Left renal cortex interstitium (tissue), 4 donors: ENCODE data around the gene RNF227. TPM values are rescaled to one million over a fixed set of nuclear protein-coding genes. Genes with fewer than 3 reads are reported as not detected.
"Not testable (repeated sequence)": the region's sequence is repeated elsewhere in the genome, so short reads cannot be mapped to it uniquely, and the experiment has no call there.

Source experiments
- DNase-seq, 4 donors: peaks; one replicate each; pipeline ENCODE4 v3.0.0-alpha.2; 2013; ENCODE audit warnings: low read depth in 4 of 4, low spot score in 2 of 4, missing footprints in 1 of 4
- polyA plus RNA-seq, 4 donors: library from polyadenylated mRNA; unstranded; fragments of 120-200 nt; gene quantifications; one replicate each; pipeline ENCODE4 v1.2.1, GENCODE V29; 2013; ENCODE audit not compliant: insufficient read length in 4 of 4

The RNF227 gene
- 1 to 10 TPM; 3.0 to 6.1 (median 5.1) TPM for polyA plus RNA-seq

DNA sequence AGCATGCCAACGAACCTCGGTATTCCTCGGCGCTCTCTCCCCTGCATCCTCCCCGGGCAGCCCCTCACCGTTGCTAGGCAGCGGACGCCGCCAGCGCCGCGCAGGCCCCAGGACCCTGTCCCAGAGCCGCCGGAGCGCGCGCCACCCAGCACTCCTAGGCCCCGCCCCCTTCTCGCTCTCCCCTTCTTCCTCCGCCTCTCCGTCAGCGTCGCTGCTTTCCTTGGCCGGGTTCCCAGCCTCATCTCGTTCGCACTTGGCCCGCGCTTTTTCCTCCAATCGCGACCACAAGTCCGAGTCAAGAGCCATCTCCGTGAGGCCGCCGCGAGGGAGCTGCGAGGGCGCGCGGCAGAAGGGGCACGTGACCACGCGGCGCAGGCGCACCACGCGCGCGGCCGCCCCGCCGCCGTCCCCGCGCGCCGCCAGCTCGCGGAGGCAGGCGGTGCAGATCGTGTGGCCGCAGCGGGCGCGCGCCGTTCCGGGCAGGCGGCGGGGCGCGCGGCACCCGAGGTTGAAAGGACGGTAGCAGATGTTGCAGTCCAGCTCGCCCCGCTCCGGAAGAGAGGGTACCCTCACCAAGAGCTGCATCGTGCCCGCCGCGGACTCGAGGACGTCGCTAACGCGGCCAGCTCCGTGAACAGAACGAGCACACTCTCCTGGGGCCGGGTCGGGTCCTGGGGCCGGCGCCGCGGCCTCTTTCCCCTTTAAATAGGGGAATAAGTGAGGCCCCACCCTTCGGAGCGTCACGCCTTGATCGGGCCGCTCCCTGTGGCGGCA lies at the start of gene RNF227:
Gene RNF227, minus strand, starts transcription at position 679 of the 774 bp plus-strand sequence. Its CDS starts 94 bp downstream, at position 585.
- DNase-seq, result peak; percentile 90 to 97 (median 92)

DNA sequence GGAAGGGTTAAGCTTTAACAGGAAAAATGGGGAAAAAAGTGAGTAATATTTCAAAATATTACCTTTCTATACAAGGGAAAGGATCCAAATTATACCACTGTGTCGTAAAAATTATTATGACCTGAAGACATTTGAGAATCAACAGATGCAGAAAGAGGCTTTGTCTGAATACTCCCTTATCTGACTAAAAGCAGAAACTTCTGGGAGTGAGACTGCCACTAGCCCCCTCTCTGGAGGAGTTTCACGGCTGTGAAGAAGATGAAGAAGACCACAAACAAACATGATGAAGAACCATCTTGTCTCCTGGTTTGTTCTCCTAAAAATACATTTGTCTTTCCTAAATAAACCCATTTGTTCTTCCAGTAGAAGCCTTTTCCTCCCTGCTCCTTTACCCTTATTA lies 45.3 kb upstream of the RNF227 start:
- no peak for DNase-seq

DNA sequence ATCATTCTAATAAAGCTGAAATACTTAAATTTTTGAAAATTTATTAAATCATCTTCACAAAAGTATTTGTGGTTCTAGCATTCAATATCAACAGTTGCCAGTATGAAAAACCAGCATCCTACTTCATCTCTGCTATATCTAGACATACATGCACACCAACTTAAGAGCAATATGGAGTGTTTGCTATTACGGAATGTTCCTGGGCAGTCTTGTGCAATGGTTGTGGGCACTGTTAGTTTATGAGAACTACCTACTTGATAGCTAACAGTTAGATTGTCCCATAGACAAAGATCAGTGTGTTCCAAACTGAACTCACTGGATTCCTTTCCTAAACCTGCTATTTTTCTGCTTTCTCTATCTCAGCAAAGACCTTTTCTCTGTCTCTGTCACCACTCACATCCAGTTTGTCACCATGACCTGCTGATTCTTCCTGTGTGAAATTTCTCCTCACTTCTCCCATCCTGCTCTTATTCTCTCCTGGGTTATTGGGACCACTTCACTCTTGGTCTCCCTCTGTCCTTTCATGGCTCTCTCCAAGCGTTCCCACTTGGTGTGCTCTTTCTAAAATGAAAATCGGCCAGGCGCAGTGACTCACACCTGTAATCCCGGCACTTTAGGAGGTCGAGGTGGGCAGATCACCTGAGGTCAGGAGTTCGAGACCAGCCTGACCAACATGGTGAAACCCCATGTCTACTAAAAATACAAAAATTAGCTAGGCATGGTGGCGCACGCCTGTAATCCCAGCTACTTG lies 43.6 kb upstream of the RNF227 start:
- DNase-seq, result no peak

DNA sequence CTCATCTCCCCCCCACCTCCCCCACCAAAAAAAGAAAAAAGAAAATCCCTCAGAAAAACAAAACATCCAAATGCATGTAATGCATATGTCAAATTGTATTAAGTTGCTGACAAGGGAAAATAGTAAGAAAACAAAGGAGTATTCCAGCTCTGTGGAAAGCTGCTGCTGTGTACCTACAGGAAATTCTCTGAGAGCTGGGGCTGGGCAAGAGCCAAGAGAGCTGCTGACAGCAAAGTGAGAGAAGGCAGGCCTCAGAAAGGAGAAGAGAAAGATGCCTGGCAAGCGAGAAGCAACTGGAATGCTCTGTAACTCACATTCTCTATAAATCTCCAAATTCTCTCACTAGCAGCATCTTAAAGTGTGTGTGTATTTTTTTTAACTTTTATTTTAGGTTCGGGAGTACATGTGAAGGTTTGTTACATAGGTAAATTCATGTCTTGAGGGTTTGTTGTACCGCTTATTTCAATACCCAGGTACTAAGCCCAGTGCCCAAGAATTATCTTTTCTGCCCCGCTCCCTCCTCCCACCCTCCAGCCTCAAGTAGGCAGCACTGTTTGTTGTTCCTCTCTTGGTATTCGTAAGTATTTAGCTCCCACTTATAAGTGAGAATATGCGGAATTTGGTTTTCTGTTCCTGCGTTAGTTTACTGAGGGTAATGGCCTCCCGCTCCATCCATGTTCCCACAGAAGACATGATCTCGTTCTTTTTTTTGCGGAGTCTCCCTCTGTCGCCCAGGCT lies 40.3 kb upstream of the RNF227 start:
- peak in 2 of 4 donors; percentile 1 to 10 for DNase-seq

DNA sequence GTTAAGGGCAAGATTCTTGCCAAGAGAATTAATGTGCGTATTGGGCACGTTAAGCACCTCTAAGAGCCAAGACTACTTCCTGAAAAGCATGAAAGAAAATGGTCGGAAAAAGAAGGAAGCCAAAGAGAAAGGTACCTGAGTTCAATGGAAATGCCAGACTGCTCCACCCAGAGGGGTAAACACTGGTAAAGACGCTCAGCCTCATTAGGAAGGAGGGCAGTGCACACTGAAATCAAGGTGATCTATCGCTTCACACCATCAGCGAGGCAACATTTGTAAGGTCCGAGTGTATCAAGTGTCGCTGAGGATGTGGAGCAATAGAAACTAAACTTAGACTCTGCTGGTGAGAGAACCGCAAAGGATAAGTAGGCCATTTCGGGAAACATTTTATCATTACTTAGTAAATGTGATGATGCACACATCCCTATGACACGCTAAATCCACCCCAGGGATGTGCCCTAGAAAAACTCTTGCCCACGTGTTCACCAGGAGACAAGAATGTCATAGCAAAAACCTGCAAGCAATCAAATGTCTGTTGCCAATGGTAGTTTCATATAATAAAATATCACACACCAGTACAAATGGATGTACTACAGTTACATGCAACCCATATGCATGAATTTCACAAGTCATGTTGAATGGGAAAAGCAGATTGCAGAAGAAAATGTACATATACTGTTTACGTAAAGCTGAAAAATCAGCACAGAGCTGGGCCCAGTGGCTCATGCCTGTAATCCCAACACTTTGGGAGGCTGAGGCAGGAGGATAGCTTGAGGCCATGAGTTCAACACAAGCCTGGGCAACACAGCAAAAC lies 39.5 kb upstream of the RNF227 start:
- no peak for DNase-seq

DNA sequence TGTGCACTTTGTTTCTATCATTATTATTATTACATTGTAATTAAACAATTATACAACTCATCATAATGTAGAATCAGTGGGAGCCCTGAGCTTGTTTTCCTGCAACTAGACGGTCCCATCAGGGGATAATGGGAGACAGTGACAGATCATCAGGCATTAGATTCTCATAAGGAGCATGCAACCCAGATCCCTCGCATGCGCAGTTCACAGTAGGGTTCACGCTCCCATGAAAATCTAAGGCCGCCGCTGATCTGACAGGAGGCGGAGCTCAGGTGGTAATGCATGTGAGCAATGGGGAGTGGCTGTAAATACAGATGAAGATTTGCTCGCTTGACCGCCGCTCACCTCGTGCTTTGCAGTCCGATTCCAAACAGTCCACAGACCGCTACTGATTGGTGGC lies 37.2 kb upstream of the RNF227 start:
- not testable (repeated sequence) for DNase-seq

DNA sequence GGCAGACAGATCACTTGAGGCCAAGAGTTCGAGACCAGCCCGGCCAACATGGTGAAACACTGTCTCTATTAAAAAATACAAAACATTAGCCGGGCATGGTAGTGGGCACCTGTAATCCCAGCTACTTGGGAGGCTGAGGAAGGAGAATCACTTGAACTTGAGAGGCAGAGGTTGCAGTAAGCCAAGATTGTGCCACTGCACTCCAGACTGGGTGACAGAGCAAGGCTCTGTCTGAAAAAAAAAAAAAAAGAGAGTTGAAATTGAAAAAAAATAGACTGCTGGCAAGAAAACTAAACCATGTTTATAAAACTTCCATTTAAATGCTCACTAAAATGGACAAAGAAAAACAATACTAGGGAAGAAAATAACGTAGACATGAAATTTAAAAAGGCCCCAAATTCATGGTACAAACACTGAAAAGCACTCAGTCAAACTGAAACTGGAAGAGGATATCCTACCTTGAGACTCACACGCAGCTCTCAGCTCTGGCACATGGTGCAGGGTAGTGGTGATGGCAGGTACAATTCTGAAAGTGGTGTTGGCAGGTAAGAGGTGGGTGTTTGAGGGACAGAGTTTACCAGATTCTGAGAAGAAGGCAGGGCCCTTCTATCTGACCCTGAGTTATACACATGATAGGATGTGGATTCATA lies 35.2 kb upstream of the RNF227 start:
- no peak for DNase-seq

DNA sequence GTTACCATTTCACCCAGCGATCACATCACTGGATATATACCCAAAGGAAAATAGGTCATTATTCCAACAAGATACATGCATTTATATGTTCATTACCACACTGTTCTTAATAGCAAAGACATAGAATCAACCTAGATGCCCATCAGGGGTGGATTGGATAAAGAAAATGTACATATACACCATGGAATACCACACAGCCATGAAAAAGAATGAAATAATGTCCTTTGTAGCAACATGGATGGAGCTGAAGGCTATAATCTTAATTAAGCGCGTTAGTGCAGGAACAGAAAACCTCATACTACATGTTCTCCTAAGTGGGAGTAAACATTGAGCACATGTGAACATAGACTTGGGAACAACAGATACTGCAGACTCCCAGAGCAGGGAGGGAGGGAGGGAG lies 34.5 kb upstream of the RNF227 start:
- no peak for DNase-seq

DNA sequence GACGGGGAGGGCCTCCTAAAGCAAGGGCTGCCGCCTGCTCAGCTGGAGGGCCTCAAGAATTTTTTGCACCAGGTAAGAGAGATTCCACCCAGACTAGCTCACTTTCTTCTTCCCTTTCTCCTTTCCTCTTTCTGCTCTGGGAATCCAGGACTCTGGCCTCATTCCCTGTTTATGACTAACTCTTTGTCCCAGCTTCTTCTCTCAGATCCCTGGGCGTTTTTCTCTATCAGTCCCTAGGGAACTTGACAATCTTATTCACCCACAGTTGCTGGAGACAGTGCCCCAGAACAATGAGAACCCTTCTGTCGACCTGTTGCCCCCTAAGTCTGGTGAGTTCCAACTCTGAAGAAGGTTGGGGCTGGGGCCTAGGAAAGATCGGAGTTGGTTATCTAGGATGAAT lies 31.6 kb upstream of the RNF227 start:
- DNase-seq, result no peak

DNA sequence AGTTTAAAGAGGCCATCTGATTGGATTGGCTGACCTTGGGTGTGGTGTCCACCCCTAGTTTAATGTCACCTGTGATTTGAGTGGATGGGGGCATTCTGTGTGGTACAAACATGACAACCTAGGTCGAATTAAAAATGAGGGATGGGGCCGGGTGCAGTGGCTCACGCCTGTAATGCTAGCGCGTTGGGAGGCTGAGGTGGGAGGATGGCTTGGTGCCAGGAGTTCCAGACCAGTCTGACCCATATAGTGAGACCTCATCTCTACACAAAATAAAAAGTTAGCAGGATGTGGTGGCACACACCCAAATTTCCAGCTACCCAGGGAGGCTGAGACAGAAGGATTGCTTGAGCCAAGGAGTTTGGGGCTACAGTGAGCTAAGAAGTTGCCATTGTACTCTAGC lies 30.4 kb upstream of the RNF227 start:
- DNase-seq, result no peak

DNA sequence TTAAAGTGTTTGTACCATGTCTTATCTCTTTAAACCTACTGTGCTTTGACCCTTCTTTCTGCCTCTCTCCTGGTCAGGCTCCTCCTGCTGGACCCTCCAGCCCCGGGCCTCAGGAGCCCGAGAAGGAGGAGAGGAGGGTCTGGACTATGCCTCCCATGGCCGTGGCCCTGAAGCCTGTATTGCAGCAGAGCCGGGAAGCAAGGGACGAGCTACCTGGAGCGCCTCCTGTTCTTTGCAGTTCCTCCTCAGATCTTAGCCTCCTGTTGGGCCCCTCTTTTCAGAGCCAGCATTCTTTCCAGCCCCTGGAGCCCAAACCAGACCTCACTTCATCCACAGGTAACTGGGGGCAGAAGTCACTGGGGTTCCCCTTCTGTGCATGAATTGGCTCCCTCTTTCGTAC lies 29.6 kb upstream of the RNF227 start:
- DNase-seq, result no peak

DNA sequence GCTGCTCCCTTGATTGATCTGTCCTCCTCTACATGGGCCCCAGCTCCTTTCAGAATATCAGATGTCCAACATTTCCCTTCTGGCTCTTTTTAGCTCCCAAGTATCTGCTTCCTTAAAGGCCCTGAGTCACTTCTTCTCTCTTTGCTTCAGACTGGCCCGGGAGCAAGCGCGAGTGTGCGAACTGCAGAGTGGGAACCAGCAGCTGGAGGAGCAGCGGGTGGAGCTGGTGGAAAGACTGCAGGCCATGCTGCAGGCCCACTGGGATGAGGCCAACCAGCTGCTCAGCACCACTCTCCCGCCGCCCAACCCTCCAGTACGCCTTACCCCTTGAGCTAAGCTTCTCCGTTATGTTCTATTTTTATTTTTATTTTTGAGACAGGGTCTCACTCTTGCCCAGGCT lies 28.2 kb upstream of the RNF227 start:
- no peak for DNase-seq

DNA sequence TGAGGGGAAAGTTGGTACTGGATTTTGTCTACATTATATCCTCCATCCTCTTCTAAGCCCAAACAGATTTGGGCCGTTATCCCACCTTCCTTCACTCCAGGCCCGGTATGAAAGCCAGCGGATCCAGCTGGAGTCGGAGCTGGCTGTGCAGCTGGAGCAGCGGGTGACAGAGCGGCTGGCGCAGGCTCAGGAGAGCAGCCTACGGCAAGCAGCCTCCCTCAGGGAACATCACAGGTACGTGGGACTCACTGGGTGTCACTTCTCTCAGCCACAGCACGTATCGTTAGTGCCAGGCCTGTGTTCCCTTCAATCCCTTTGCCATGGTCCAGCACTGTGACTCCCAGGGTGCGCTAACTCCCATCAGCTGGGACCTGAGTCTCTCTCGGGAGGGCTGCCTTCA lies 27.2 kb upstream of the RNF227 start:
- DNase-seq, result no peak

DNA sequence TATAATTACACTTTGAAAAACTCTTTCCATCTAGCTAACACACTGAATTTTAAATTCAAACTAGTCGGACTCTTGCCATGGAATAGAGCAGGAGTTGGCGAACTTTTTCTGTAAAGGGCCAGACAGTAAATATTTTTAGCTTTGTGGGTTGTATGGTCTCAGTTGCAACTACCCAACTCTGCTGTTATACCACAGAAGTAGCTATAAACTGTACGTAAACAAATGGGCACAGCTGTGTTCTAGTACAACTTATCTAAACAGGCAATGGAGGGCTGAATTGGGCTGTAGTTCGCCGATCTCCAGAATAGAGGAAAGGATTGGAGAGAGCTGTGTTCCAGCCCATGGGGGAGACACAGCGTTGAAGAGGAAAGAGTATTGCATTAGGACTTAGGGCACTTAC lies 24.7 kb upstream of the RNF227 start:
- DNase-seq, result no peak

DNA sequence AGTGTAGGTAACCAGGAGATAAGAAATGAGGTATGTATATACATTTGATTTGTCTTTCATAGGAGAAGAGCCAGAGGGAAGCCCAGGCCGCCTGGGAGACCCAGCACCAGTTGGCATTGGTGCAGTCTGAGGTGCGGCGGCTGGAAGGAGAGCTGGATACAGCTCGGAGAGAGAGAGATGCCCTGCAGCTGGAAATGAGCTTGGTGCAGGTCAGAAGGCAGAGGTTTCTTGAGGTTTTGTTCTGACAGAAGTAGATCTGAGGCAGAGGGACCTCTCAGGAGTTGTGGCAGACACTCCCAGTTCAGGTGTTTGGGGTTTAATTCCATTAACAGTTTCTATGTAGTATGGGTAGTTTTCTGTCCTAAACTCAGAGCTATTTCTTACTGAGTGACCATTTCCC lies 23.9 kb upstream of the RNF227 start:
- no peak for DNase-seq

DNA sequence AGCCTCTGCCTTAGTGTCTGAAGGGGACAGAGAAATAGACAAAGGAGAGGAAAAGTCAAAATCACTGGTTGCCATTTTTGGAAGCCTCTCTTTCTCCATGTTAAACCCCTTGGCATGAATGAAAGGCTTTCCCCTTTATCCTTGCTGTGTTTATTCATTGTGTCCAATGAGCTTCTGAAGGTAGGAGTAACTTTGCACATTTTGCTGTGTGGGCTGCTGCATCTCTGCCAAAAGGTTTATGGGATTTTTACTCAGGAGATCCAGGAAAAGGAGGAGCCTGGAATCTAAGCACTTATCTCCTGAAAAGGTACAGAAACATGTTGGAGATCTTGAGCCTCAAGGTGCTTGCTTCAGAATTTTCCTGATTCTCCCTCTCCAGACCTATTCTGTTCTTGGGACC lies 19.8 kb upstream of the RNF227 start:
- DNase-seq, result no peak

DNA sequence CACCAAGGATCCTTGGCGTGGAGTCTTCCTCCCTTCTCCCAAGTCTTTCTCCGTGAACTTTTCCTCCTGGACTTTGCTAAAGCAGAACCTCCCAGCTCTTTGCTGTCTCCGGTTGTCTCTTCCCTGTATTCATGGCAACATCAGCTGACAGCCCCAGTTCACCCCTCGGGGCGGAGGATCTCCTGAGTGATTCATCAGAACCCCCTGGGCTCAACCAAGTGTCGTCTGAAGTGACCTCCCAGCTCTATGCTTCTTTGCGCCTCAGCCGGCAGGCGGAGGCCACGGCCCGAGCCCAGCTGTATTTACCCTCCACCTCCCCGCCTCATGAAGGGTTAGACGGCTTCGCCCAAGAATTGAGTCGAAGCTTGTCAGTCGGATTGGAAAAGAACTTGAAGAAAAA lies 16.9 kb upstream of the RNF227 start:
- DNase-seq, result no peak

DNA sequence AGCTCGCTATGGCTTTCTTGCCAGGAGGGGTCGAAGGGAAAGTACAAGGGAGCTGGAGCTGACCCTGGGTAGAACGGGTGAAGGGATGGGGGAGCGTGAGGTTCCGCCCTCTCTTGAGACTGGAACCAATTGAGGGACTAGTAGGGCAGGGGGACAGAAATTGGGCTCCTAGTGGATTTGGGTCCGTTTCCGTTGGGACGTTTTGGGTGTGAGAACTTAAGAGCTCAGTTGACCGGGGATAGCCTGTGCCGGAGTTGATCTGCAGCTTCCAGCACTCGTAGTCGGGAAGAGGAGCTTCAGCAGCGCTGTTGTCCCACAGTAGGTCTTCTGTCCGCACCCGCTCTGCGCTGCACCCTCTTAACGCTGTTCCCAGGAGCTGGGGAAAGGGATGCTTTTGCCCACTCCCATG lies 16.4 kb upstream of the RNF227 start:
- peak in 1 of 4 donors; percentile 33 for DNase-seq

DNA sequence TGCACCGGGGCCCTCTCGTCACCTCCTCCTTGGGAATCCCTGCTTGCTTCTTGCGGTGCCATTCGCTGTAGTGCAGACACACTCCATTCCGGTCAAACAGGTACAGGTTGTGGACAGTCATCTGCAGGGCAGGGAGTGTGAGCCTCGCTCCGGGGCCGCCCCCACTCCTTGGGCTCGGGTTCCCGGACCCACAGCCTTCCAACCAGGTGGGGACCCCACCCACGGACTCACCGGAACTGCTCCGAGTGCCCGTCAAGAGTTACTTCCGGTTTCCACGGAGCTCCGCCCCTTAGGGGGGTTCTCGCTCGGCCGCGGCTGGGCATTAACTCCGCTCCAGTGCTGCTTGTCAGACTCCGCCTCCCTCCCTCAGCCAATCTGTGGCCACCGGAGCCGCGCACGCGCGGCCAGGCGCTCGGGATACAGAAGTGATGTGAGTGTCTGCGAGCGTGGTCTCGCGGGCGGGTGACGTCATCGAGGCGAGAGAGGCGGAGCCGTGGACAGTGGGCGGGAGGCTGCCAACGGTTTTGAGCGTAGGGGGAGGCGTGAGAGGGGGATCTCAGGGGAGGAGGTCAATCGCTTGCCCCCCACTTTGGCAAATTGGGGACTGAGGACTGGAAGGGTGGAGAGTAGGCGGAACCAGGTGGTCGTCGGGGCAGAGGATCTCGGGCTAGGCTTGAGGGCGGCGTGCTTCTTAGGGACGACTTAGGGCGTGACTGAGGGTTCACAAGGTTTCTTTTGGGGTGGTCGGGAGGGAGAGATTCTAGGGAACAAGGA lies 15.8 kb upstream of the RNF227 start, which contains the start of the genes CNTROB and TRAPPC1:
Gene CNTROB, plus strand, starts transcription at position 498 of the 774 bp plus-strand sequence. CDS start 874 bp downstream, outside the sequence.
Gene TRAPPC1, minus strand, starts transcription at position 238 of the 774 bp plus-strand sequence. Its CDS starts 117 bp downstream, at position 121.
- peak; percentile 93 to 99 (median 98) for DNase-seq
